ENCODE measurements around the gene RPL22L1.

Gene RPL22L1

DNA sequence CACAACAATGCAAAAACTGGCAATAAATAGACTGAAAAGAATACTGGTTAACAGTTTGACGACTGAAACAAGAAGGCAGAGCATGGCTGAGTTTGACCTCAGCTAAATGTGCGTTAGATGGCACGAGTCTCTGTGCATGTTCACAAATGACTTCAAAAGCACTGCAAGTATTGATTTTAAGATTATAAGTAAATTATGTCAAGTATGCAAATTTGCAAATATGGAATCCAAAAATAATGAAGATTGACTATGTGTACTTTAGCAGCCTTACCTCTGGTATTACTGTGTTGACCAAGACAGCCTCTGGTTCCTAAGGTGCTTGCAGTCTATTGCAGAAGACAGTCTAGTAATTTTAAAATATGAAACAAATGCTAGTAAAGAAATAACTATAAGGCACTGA is 41.1 kb upstream of the RPL22L1 start:
- H3K18ac ChIP-seq (ENCODE audit: low read depth in 1 of 2, low read length in 2 of 2), result no peak overlapping the region
- H4K8ac ChIP-seq (ENCODE audit: low read length), result no peak overlapping the region
- H3K4ac ChIP-seq (ENCODE audit: low read depth in 1 of 2, low read length in 2 of 2), result no peak overlapping the region
- H3K27me3 ChIP-seq (ENCODE audit: control insufficient read depth in 1 of 2, insufficient read depth in 1 of 2, low read length in 2 of 2), result no peaks in the 10 kb centered on the region
- H2BK12ac ChIP-seq (ENCODE audit: low read length in 2 of 2), result no peak overlapping the region
- H2BK15ac ChIP-seq (ENCODE audit: low read depth, poor library complexity, severe bottlenecking), result no peak overlapping the region
- H3K4me3 ChIP-seq (ENCODE audit: insufficient read depth in 1 of 2, low read depth in 1 of 2, low read length in 2 of 2), result no peak overlapping the region
- H3K79me1 ChIP-seq (replicated peaks; ENCODE audit: low read length, poor library complexity, severe bottlenecking), result peaks cover 2% of the 10 kb centered on the region
- H2AK5ac ChIP-seq (ENCODE audit: low read length, severe bottlenecking), result no peak overlapping the region
- no peak overlapping the region for H2BK120ac ChIP-seq (ENCODE audit: low read depth, low read length)
- no peaks in the 10 kb centered on the region for H3K36me3 ChIP-seq (ENCODE audit: control insufficient read depth in 1 of 2, insufficient read depth in 2 of 2, low read depth in 1 of 2, low read length in 2 of 2)
- DNase-seq, result no peak
- no peak overlapping the region for H3K27ac ChIP-seq (ENCODE audit: low read length, poor library complexity, severe bottlenecking)
- 98% methylated on average over 3 of the region's 3 CpGs for WGBS
- no peak overlapping the region for H3K23ac ChIP-seq (ENCODE audit: low read length in 2 of 2)
- H3K4me2 ChIP-seq (ENCODE audit: low read length, poor library complexity, severe bottlenecking), result no peak overlapping the region
- no peak overlapping the region for H4K91ac ChIP-seq (ENCODE audit: low read length)
- H2BK5ac ChIP-seq (ENCODE audit: low read depth, low read length, poor library complexity, severe bottlenecking), result no peak overlapping the region
- H3K9me3 ChIP-seq (ENCODE audit: control insufficient read depth, low read length), result peaks cover 17% of the 10 kb centered on the region
- no peak overlapping the region for H3K14ac ChIP-seq (ENCODE audit: low read length in 2 of 2)
- H3K4me1 ChIP-seq (ENCODE audit: control insufficient read depth, insufficient read depth, low read depth, low read length), result peaks cover 6% of the 10 kb centered on the region
- no peak overlapping the region for H2AFZ ChIP-seq (ENCODE audit: low read depth, low read length)
- H3K9ac ChIP-seq (ENCODE audit: low read length), result no peak overlapping the region

DNA sequence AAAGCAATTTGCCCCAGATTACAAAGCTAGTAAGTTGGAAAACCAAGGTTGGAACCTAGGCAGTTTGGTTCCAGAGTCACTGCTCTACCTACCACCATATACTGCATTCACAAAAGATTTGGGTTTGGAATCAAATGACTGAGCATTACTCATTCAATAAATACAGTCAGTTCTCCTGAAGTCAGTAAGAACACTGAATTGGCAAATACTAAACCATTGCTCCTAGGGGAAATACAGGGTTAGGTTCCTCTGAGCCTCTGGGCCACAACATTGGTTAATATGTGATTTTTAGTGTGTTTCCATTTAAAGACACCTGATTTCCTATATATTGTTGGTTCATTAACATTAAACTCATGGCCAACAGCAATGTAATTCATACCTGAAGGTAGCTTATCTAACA is 40.5 kb upstream of the RPL22L1 start:
- no peak overlapping the region for H2BK15ac ChIP-seq (ENCODE audit: low read depth, poor library complexity, severe bottlenecking)
- H3K23ac ChIP-seq (ENCODE audit: low read length in 2 of 2), result no peak overlapping the region
- H3K9ac ChIP-seq (ENCODE audit: low read length), result no peak overlapping the region
- H2AFZ ChIP-seq (ENCODE audit: low read depth, low read length), result no peak overlapping the region
- no peak overlapping the region for H3K4ac ChIP-seq (ENCODE audit: low read depth in 1 of 2, low read length in 2 of 2)
- no peak overlapping the region for H2BK120ac ChIP-seq (ENCODE audit: low read depth, low read length)
- H4K91ac ChIP-seq (ENCODE audit: low read length), result no peak overlapping the region
- H2AK5ac ChIP-seq (ENCODE audit: low read length, severe bottlenecking), result no peak overlapping the region
- H3K4me1 ChIP-seq (ENCODE audit: control insufficient read depth, insufficient read depth, low read depth, low read length), result peaks cover 6% of the 10 kb centered on the region
- H3K9me3 ChIP-seq (ENCODE audit: control insufficient read depth, low read length), result peaks cover 17% of the 10 kb centered on the region
- no peak for DNase-seq
- no peak overlapping the region for H2BK12ac ChIP-seq (ENCODE audit: low read length in 2 of 2)
- H3K27ac ChIP-seq (ENCODE audit: low read length, poor library complexity, severe bottlenecking), result no peak overlapping the region
- no peak overlapping the region for H3K18ac ChIP-seq (ENCODE audit: low read depth in 1 of 2, low read length in 2 of 2)
- no peak overlapping the region for H3K4me3 ChIP-seq (ENCODE audit: insufficient read depth in 1 of 2, low read depth in 1 of 2, low read length in 2 of 2)
- no peak overlapping the region for H3K4me2 ChIP-seq (ENCODE audit: low read length, poor library complexity, severe bottlenecking)
- H3K27me3 ChIP-seq (ENCODE audit: control insufficient read depth in 1 of 2, insufficient read depth in 1 of 2, low read length in 2 of 2), result no peaks in the 10 kb centered on the region
- no peaks in the 10 kb centered on the region for H3K36me3 ChIP-seq (ENCODE audit: control insufficient read depth in 1 of 2, insufficient read depth in 2 of 2, low read depth in 1 of 2, low read length in 2 of 2)
- H3K79me1 ChIP-seq (replicated peaks; ENCODE audit: low read length, poor library complexity, severe bottlenecking), result peaks cover 2% of the 10 kb centered on the region
- H2BK5ac ChIP-seq (ENCODE audit: low read depth, low read length, poor library complexity, severe bottlenecking), result no peak overlapping the region
- H4K8ac ChIP-seq (ENCODE audit: low read length), result no peak overlapping the region
- H3K14ac ChIP-seq (ENCODE audit: low read length in 2 of 2), result no peak overlapping the region

DNA sequence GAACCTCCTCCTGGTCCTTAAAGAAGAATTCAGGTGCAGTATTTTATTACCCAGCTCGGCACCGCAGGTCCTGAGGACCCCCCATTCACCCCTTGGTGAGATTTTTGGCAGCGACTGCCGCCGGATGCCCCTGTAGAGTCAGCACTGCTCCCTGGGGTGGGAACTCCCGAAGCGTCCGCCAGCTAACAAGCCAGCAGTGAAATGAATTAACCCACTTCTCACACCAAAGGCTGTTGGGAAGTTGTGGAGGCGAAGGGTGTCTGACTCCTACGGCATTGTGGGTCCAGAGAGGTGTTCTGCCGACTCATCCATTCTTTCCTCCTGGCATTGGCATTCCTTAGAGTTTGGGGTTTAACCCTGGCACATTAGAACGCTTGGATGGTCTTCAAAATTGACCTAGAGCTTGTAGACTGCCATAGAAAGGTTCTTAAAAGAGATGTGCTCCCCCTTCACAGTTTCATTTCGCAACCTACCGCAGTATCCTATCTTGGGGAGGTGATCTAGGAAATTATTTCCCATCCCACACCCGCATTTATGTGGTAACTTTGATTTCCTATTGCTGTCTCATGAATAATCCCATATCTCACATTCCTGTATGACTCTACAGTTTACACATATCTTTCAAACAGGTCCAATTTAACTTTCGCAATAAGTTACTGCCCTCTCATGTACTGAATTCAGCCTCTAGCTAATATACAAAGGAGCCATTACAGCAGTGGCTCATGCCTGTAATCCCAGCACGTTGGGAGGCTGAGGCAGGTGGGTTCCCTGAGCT is 39.3 kb upstream of the RPL22L1 start:
- no peak overlapping the region for H2BK15ac ChIP-seq (ENCODE audit: low read depth, poor library complexity, severe bottlenecking)
- H3K9ac ChIP-seq (ENCODE audit: low read length), result peak overlapping the region; percentile 37
- H3K36me3 ChIP-seq (ENCODE audit: control insufficient read depth in 1 of 2, insufficient read depth in 2 of 2, low read depth in 1 of 2, low read length in 2 of 2), result no peaks in the 10 kb centered on the region
- peak overlapping the region; percentile 39 for H2AFZ ChIP-seq (ENCODE audit: low read depth, low read length)
- H2BK120ac ChIP-seq (ENCODE audit: low read depth, low read length), result no peak overlapping the region
- H3K4me3 ChIP-seq (ENCODE audit: insufficient read depth in 1 of 2, low read depth in 1 of 2, low read length in 2 of 2), result peak overlapping the region in 1 of 2 experiments; percentile 96
- no peak overlapping the region for H2BK12ac ChIP-seq (ENCODE audit: low read length in 2 of 2)
- peaks cover 7% of the 10 kb centered on the region for H3K4me1 ChIP-seq (ENCODE audit: control insufficient read depth, insufficient read depth, low read depth, low read length)
- no peak overlapping the region for H3K14ac ChIP-seq (ENCODE audit: low read length in 2 of 2)
- no peak overlapping the region for H3K18ac ChIP-seq (ENCODE audit: low read depth in 1 of 2, low read length in 2 of 2)
- H2AK5ac ChIP-seq (ENCODE audit: low read length, severe bottlenecking), result no peak overlapping the region
- no peak overlapping the region for H3K4ac ChIP-seq (ENCODE audit: low read depth in 1 of 2, low read length in 2 of 2)
- peaks cover 17% of the 10 kb centered on the region for H3K9me3 ChIP-seq (ENCODE audit: control insufficient read depth, low read length)
- H3K79me1 ChIP-seq (replicated peaks; ENCODE audit: low read length, poor library complexity, severe bottlenecking), result peaks cover 9% of the 10 kb centered on the region
- DNase-seq, result peak; percentile 79
- 89% methylated on average over 16 of the region's 17 CpGs for WGBS
- no peak overlapping the region for H3K4me2 ChIP-seq (ENCODE audit: low read length, poor library complexity, severe bottlenecking)
- no peak overlapping the region for H4K91ac ChIP-seq (ENCODE audit: low read length)
- no peaks in the 10 kb centered on the region for H3K27me3 ChIP-seq (ENCODE audit: control insufficient read depth in 1 of 2, insufficient read depth in 1 of 2, low read length in 2 of 2)
- H4K8ac ChIP-seq (ENCODE audit: low read length), result no peak overlapping the region
- H3K27ac ChIP-seq (ENCODE audit: low read length, poor library complexity, severe bottlenecking), result no peak overlapping the region
- no peak overlapping the region for H3K23ac ChIP-seq (ENCODE audit: low read length in 2 of 2)
- no peak overlapping the region for H2BK5ac ChIP-seq (ENCODE audit: low read depth, low read length, poor library complexity, severe bottlenecking)

DNA sequence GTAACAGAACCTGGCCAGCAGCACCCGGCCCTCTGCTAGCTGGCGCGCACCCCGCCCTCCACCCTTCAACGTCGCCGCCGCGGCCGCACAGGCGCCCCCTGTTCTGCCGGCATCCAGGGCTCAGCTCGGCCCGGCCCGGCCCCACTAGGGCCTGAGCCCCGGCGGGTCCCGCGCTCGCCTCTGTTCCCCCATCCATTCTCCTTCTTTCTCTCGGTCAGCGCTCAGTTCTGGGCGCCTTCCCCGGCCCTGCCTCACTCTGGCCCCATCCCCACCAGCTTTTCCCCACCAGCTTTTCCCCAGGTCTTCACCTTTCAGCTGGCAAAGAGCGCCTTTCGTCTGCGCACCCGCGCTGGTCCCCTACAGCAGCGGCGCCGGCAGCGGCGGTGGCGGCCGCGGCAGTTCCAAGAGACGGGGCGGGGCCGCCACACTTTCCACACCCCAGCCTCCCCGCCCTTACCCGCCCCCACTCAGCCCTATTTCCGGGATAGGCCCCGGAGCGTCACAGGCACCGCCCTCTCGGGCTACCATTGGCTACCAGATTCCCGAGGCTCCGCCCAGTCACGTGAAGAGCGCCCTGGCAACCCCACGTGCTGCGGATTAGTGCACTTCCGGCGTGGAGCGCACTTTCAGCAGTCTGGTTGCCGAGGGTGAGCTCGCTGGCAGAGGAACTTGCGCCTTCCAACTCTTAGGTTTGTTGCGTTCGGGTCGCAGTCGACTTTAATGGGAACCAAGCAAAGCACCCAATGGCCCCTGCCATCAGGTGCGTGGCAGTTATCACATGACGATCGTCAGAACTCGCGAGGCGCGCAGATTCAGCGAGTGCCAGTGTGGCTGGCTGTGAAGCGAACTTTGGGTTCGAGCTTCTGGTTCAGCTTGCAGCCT is 38.5 kb upstream of the RPL22L1 start, which contains the start of gene EIF5A2:
Gene EIF5A2 (minus strand): TSS at position 403 of the 882 bp plus-strand sequence. CDS start 831 bp downstream, outside the sequence.
- H3K36me3 ChIP-seq (ENCODE audit: control insufficient read depth in 1 of 2, insufficient read depth in 2 of 2, low read depth in 1 of 2, low read length in 2 of 2), result no peaks in the 10 kb centered on the region
- peak within 1 kb of the TSS; percentile 55 for H3K4me2 ChIP-seq (ENCODE audit: low read length, poor library complexity, severe bottlenecking)
- H4K8ac ChIP-seq (ENCODE audit: low read length), result peak within 1 kb of the TSS; percentile 90
- H2BK5ac ChIP-seq (ENCODE audit: low read depth, low read length, poor library complexity, severe bottlenecking), result peak within 1 kb of the TSS; percentile 84
- peak within 1 kb of the TSS; percentile 61 for H4K91ac ChIP-seq (ENCODE audit: low read length)
- H3K14ac ChIP-seq (ENCODE audit: low read length in 2 of 2), result peak within 1 kb of the TSS in 1 of 2 experiments; percentile 23
- peaks cover 17% of the 10 kb centered on the region for H3K9me3 ChIP-seq (ENCODE audit: control insufficient read depth, low read length)
- peaks cover 9% of the 10 kb centered on the region for H3K79me1 ChIP-seq (replicated peaks; ENCODE audit: low read length, poor library complexity, severe bottlenecking)
- H3K18ac ChIP-seq (ENCODE audit: low read depth in 1 of 2, low read length in 2 of 2), result peak within 1 kb of the TSS; percentile 71 to 86
- H3K27ac ChIP-seq (ENCODE audit: low read length, poor library complexity, severe bottlenecking), result no peak within 1 kb of the TSS
- H3K4me1 ChIP-seq (ENCODE audit: control insufficient read depth, insufficient read depth, low read depth, low read length), result peaks cover 7% of the 10 kb centered on the region
- no peaks in the 10 kb centered on the region for H3K27me3 ChIP-seq (ENCODE audit: control insufficient read depth in 1 of 2, insufficient read depth in 1 of 2, low read length in 2 of 2)
- H2BK15ac ChIP-seq (ENCODE audit: low read depth, poor library complexity, severe bottlenecking), result peak within 1 kb of the TSS; percentile 94
- peak within 1 kb of the TSS; percentile 54 to 70 for H2BK12ac ChIP-seq (ENCODE audit: low read length in 2 of 2)
- H2BK120ac ChIP-seq (ENCODE audit: low read depth, low read length), result peak within 1 kb of the TSS; percentile 61
- H2AK5ac ChIP-seq (ENCODE audit: low read length, severe bottlenecking), result no peak within 1 kb of the TSS
- peak within 1 kb of the TSS in 1 of 2 experiments; percentile 83 for H3K23ac ChIP-seq (ENCODE audit: low read length in 2 of 2)
- H2AFZ ChIP-seq (ENCODE audit: low read depth, low read length), result peak within 1 kb of the TSS; percentile 72
- peak; percentile 92 for DNase-seq
- 28% methylated on average over 56 of the region's 73 CpGs for WGBS
- peak within 1 kb of the TSS; percentile 86 for H3K9ac ChIP-seq (ENCODE audit: low read length)
- H3K4me3 ChIP-seq (ENCODE audit: insufficient read depth in 1 of 2, low read depth in 1 of 2, low read length in 2 of 2), result peak within 1 kb of the TSS; percentile 77 to 96
- H3K4ac ChIP-seq (ENCODE audit: low read depth in 1 of 2, low read length in 2 of 2), result peak within 1 kb of the TSS in 1 of 2 experiments; percentile 32

Measured in mesenchymal stem cell (in vitro differentiated cells and primary cell).